Liver (tissue), 9 donors: ENCODE data around the gene EPHB2. TPM values are rescaled to one million over a fixed set of nuclear protein-coding genes. Genes with fewer than 3 reads are reported as not detected.

Experiments used
- DNase-seq: peaks from one replicate; pipeline ENCODE4 v3.0.0-alpha.2; 2017; ENCODE audit warnings: low spot score
- H3K27ac ChIP-seq, 2 donors: one replicate each; pipeline ENCODE4 v1.7.0; 2013; ENCODE audit warnings: inconsistent platforms in 2 of 2, low read length in 2 of 2, control low read depth in 1 of 2, low read depth in 1 of 2, mild to moderate bottlenecking in 1 of 2
- H3K27me3 ChIP-seq, 4 donors: one replicate each; pipeline versions ENCODE4 v1.6.1 to v1.7.0; 2013; ENCODE audit warnings: low read length in 3 of 4, inconsistent platforms in 1 of 4, mild to moderate bottlenecking in 1 of 4, moderate library complexity in 1 of 4; ENCODE audit not compliant: control insufficient read depth in 4 of 4, insufficient read depth in 4 of 4
- H3K36me3 ChIP-seq, 4 donors: one replicate each; pipeline versions ENCODE4 v1.6.1 to v1.7.0; 2013; ENCODE audit warnings: low read length in 3 of 4, mild to moderate bottlenecking in 3 of 4, low read depth in 1 of 4, moderate library complexity in 1 of 4; ENCODE audit not compliant: control insufficient read depth in 4 of 4, insufficient read depth in 3 of 4
- H3K4me1 ChIP-seq, 4 donors: one replicate each; pipeline versions ENCODE4 v1.6.1 to v1.7.0; 2013; ENCODE audit warnings: low read length in 3 of 4, mild to moderate bottlenecking in 3 of 4, moderate library complexity in 1 of 4; ENCODE audit not compliant: control insufficient read depth in 4 of 4, insufficient read depth in 4 of 4
- H3K4me3 ChIP-seq, 3 donors: one replicate each; pipeline versions ENCODE4 v1.6.1 to v1.7.0; 2013; ENCODE audit warnings: low read length in 3 of 3, control low read depth in 1 of 3, low read depth in 1 of 3, mild to moderate bottlenecking in 1 of 3
- H3K9ac ChIP-seq, 2 donors: one replicate each; pipeline ENCODE4 v1.7.0; 2013; ENCODE audit warnings: low read length in 2 of 2, mild to moderate bottlenecking in 2 of 2, moderate library complexity in 2 of 2, control low read depth in 1 of 2, low read depth in 1 of 2
- H3K9me3 ChIP-seq, 4 donors: one replicate each; pipeline versions ENCODE4 v1.6.1 to v1.7.0; 2013; ENCODE audit warnings: low read length in 3 of 4; ENCODE audit not compliant: control insufficient read depth in 4 of 4
- CTCF ChIP-seq: fragments of 150-350 bp; IDR thresholded peaks from 2 replicates; pipeline ENCODE4 v1.5.1; 2017; ENCODE audit warnings: improper control_type of control experiment, low read depth, low read length; ENCODE audit not compliant: missing input control
- EGR1 ChIP-seq, 2 donors: IDR thresholded peaks; 2 replicates each; pipeline ENCODE4 v1.6.1; 2016 to 2018; ENCODE audit warnings: antibody characterized with exemption in 2 of 2, low read depth in 2 of 2
- FOXA1 ChIP-seq: IDR thresholded peaks from 2 replicates; pipeline ENCODE4 v1.6.1; 2016; ENCODE audit warnings: antibody characterized with exemption
- FOXA2 ChIP-seq: IDR thresholded peaks from 2 replicates; pipeline ENCODE4 v1.6.1; 2016; ENCODE audit warnings: antibody characterized with exemption
- HNF4A ChIP-seq, 2 donors: conservative IDR thresholded peaks; 2 replicates each; pipeline ENCODE4 v1.6.1; 2016; ENCODE audit warnings: antibody characterized with exemption in 2 of 2, mild to moderate bottlenecking in 2 of 2
- HNF4G ChIP-seq: IDR thresholded peaks from 2 replicates; pipeline ENCODE4 v1.6.1; 2016; ENCODE audit warnings: antibody characterized with exemption
- JUND ChIP-seq, 2 donors: IDR thresholded peaks; 2 replicates each; pipeline ENCODE4 v1.6.1; 2016; ENCODE audit warnings: antibody characterized with exemption in 2 of 2
- NR2F2 ChIP-seq: IDR thresholded peaks from 2 replicates; pipeline ENCODE4 v1.6.1; 2016; ENCODE audit warnings: antibody characterized with exemption
- RAD21 ChIP-seq, 2 donors: IDR thresholded peaks; 2 replicates each; pipeline ENCODE4 v1.6.1; 2016; ENCODE audit warnings: antibody characterized with exemption in 2 of 2, mild to moderate bottlenecking in 2 of 2
- REST ChIP-seq: IDR thresholded peaks from 2 replicates; pipeline ENCODE4 v1.6.1; 2016; ENCODE audit warnings: antibody characterized with exemption, mild to moderate bottlenecking
- RXRA ChIP-seq, 2 donors: IDR thresholded peaks; 2 replicates each; pipeline ENCODE4 v1.6.1; 2017 to 2018; ENCODE audit warnings: antibody characterized with exemption in 2 of 2, mild to moderate bottlenecking in 1 of 2
- SP1 ChIP-seq: IDR thresholded peaks from 2 replicates; pipeline ENCODE4 v1.6.1; 2018; ENCODE audit warnings: antibody characterized with exemption, mild to moderate bottlenecking
- TAF1 ChIP-seq: conservative IDR thresholded peaks from 2 replicates; pipeline ENCODE4 v1.6.1; 2016; ENCODE audit warnings: antibody characterized with exemption, mild to moderate bottlenecking
- YY1 ChIP-seq: IDR thresholded peaks from 2 replicates; pipeline ENCODE4 v1.6.1; 2016; ENCODE audit warnings: antibody characterized with exemption, mild to moderate bottlenecking
- ZBTB33 ChIP-seq: IDR thresholded peaks from 2 replicates; pipeline ENCODE4 v1.6.1; 2016; ENCODE audit warnings: antibody characterized with exemption
- WGBS: extraction: QIAGEN DNeasy Blood & Tissue Kit; methylation state at CpG from one replicate; pipeline ENCODE4 v1.1.7; 2013; 5-methylcytosine and 5-hydroxymethylcytosine counted together
- polyA plus RNA-seq, 2 donors: library from polyadenylated mRNA; stranded (reverse) in 1 of 2; unstranded in 1 of 2; fragments of 200-250 nt in 1 of 2; fragments of >200 nt in 1 of 2; fragmentation: Nextera tagmentation in 1 of 2; extraction: Ambion mirVana in 1 of 2; gene quantifications; one replicate each; pipeline versions ENCODE4 v1.2.1 to v1.2.3, GENCODE V29; 2013 to 2015
- total RNA-seq, 2 donors: library from RNA; depleted of rRNA; stranded (reverse); fragments of >200 nt; gene quantifications; one replicate each; pipeline ENCODE4 v1.2.3, GENCODE V29; 2014
- TF ChIP-seq, protein P1 (sequence below): IDR thresholded peaks from 2 replicates; pipeline ENCODE4 v1.6.1; 2016; ENCODE audit warnings: antibody characterized with exemption
- TF ChIP-seq, protein P2 (sequence below): IDR thresholded peaks from 2 replicates; pipeline ENCODE4 v1.6.1; 2016; ENCODE audit warnings: antibody characterized with exemption
- donor health status: healthy.
- donor health status: healthy.
- donor health status: healthy.
- donor health status: healthy.
- donor health status: healthy.

EPHB2 gene
- total and polyA plus RNA-seq, 4 donors: 0.07 to 1.0 (median 0.38) TPM

- TF ChIP-seq REST (no peak), HNF4A (conservative IDR thresholded peaks at IDR 0.05) (no peak), TAF1 (no peak), RXRA (IDR thresholded peaks at IDR 0.05) (no peak), FOXA1 (no peak), FOXA2 (no peak), JUND (IDR thresholded peaks at IDR 0.05) (no peak), RAD21 (IDR thresholded peaks at IDR 0.05) (no peak), EGR1 (IDR thresholded peaks at IDR 0.05; ENCODE audit: low read depth in 2 of 2) (no peak), ZBTB33 (no peak), HNF4G (no peak), NR2F2 (no peak)
- TF ChIP-seq, protein P1, sequence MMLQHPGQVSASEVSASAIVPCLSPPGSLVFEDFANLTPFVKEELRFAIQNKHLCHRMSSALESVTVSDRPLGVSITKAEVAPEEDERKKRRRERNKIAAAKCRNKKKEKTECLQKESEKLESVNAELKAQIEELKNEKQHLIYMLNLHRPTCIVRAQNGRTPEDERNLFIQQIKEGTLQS: no peak
- TF ChIP-seq, protein P2, sequence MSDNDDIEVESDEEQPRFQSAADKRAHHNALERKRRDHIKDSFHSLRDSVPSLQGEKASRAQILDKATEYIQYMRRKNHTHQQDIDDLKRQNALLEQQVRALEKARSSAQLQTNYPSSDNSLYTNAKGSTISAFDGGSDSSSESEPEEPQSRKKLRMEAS: no peak
- no peak overlapping the region for H3K27ac ChIP-seq
- no peak for DNase-seq
- H3K9ac ChIP-seq: no peak overlapping the region
- no peak overlapping the region for H3K4me3 ChIP-seq
- H3K4me1 ChIP-seq: no peaks in the 10 kb centered on the region
- no peaks in the 10 kb centered on the region for H3K9me3 ChIP-seq
- 91% methylated on average over 9 of the region's 9 CpGs for WGBS
- no peaks in the 10 kb centered on the region for H3K36me3 ChIP-seq
- no peaks in the 10 kb centered on the region for H3K27me3 ChIP-seq
These were observed 90.7 kb downstream of the EPHB2 start for GRCh38 chr1:22801347-22801746.

DNA sequence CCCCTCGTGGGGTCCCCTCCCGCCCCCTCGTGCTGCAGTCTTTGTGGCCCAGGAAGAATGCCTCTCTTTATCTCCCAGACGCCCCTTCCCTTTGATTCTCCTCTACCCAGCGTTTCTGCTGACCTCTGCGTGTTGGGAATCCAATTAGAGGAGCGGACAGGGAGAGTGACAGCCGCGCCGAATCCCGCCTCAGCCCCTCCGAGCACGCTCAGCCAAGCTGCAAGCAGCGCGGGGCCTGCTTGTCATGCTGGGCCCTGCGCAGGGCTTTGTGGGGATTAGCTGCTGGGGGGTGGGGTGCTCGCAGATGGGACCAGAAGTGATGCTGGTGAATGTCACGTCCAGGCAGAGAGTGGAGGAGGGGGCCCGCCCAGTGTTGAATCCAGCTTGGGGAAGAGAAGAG lies 91.1 kb downstream of the EPHB2 start:
- H3K36me3 ChIP-seq: no peaks in the 10 kb centered on the region
- no peak overlapping the region for H3K9ac ChIP-seq
- no peak overlapping the region for H3K27ac ChIP-seq
- no peaks in the 10 kb centered on the region for H3K9me3 ChIP-seq
- no peaks in the 10 kb centered on the region for H3K27me3 ChIP-seq
- DNase-seq: no peak
- TF ChIP-seq, protein P1: no peak
- TF ChIP-seq RXRA (IDR thresholded peaks at IDR 0.05) (no peak), EGR1 (IDR thresholded peaks at IDR 0.05; ENCODE audit: low read depth in 2 of 2) (no peak), REST (no peak), CTCF (no peak), HNF4G (no peak), TAF1 (no peak), YY1 (no peak), SP1 (no peak), RAD21 (IDR thresholded peaks at IDR 0.05) (no peak), JUND (IDR thresholded peaks at IDR 0.05) (no peak), FOXA1 (no peak), NR2F2 (no peak), FOXA2 (no peak), HNF4A (conservative IDR thresholded peaks at IDR 0.05) (no peak)
- TF ChIP-seq, protein P2: no peak
- H3K4me1 ChIP-seq: no peaks in the 10 kb centered on the region
- no peak overlapping the region for H3K4me3 ChIP-seq
- WGBS: 83% methylated on average over 19 of the region's 19 CpGs
